ENCODE results near the gene ITSN1. TPM values are rescaled to one million over a fixed set of nuclear protein-coding genes. Genes with fewer than 3 reads are reported as not detected.

Gene ITSN1
- total RNA-seq, 1 experiment from 2014 or later = 42.6 TPM

GRCh38 chr21:33644383-33645074 lies 2.2 kb downstream of the ITSN1 start:
- no TSS peak for BruUV-seq (replicated peaks)
- CTCF ChIA-PET = interaction anchor here (0.6 to 1.5 kb wide), 5 partner anchors 9 to 283 kb away, joined by 3 to 6 read pairs (median 3); no protein-coding TSS in a partner anchor
- H3K36me3 Mint-ChIP-seq (ENCODE audit: insufficient read depth, unreplicated experiment) = peaks cover 10% of the 10 kb centered on the region
- intact Hi-C loops (cut with micrococcal nuclease) = loop anchor here (1.0 to 5.0 kb wide), 3 partner anchors 40 to 156 kb away; no protein-coding TSS in a partner anchor
- H3K9me3 Mint-ChIP-seq (ENCODE audit: unreplicated experiment) = no peaks in the 10 kb centered on the region
- peak overlapping the region; percentile 76 for H3K27ac Mint-ChIP-seq (ENCODE audit: low read depth, unreplicated experiment)
- TF ChIP-seq, protein P1, sequence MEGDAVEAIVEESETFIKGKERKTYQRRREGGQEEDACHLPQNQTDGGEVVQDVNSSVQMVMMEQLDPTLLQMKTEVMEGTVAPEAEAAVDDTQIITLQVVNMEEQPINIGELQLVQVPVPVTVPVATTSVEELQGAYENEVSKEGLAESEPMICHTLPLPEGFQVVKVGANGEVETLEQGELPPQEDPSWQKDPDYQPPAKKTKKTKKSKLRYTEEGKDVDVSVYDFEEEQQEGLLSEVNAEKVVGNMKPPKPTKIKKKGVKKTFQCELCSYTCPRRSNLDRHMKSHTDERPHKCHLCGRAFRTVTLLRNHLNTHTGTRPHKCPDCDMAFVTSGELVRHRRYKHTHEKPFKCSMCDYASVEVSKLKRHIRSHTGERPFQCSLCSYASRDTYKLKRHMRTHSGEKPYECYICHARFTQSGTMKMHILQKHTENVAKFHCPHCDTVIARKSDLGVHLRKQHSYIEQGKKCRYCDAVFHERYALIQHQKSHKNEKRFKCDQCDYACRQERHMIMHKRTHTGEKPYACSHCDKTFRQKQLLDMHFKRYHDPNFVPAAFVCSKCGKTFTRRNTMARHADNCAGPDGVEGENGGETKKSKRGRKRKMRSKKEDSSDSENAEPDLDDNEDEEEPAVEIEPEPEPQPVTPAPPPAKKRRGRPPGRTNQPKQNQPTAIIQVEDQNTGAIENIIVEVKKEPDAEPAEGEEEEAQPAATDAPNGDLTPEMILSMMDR (IDR thresholded peaks at IDR 0.05; ENCODE audit: unreplicated experiment) = no peak
- peak; percentile 60 for DNase-seq (ENCODE audit: unreplicated experiment)
- H3K27me3 Mint-ChIP-seq (ENCODE audit: insufficient read depth, unreplicated experiment) = no peaks in the 10 kb centered on the region
- peak overlapping the region; percentile 71 for H3K4me3 Mint-ChIP-seq (ENCODE audit: unreplicated experiment)
- POLR2A ChIA-PET = interaction anchor here (0.6 to 3.9 kb wide), 15 partner anchors 11 to 711 kb away, joined by 3 to 42 read pairs (median 3); no protein-coding TSS in a partner anchor
- H3K4me1 Mint-ChIP-seq (ENCODE audit: insufficient read depth, unreplicated experiment) = peaks cover 32% of the 10 kb centered on the region

DNA sequence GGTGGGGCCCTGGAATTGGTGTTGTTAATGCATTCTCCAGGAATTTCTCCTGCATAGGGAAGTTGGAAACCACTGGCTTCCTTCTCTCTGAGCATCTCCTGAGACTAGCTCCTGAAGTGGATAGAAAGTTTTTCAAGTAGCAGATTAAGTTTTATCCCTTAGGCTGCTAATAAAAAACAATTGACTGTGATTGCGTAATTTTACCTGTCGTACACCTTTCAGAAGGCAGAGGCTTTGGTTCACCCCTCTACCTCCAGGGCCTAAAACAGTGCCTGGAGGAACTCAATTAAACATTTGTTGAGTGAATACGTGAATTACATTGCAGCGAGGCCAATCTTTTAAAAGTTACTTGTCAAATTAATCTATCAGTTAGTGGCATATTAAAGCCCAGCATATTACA lies 3.4 kb downstream of the ITSN1 start:
- POLR2A ChIA-PET = interaction anchor here (0.8 to 3.9 kb wide), 5 partner anchors 10 to 269 kb away, joined by 3 to 42 read pairs (median 20); no protein-coding TSS in a partner anchor
- no TSS peak for BruUV-seq (replicated peaks)
- H3K27me3 Mint-ChIP-seq (ENCODE audit: insufficient read depth, unreplicated experiment) = no peaks in the 10 kb centered on the region
- DNase-seq (ENCODE audit: unreplicated experiment) = peak; percentile 30
- H3K9me3 Mint-ChIP-seq (ENCODE audit: unreplicated experiment) = no peaks in the 10 kb centered on the region
- H3K4me1 Mint-ChIP-seq (ENCODE audit: insufficient read depth, unreplicated experiment) = peaks cover 32% of the 10 kb centered on the region
- H3K4me3 Mint-ChIP-seq (ENCODE audit: unreplicated experiment) = no peak overlapping the region
- peaks cover 4% of the 10 kb centered on the region for H3K36me3 Mint-ChIP-seq (ENCODE audit: insufficient read depth, unreplicated experiment)
- no peak overlapping the region for H3K27ac Mint-ChIP-seq (ENCODE audit: low read depth, unreplicated experiment)
- intact Hi-C loops (cut with micrococcal nuclease) = loop anchor here (2.0 kb wide), 1 partner anchor 39 kb away; no protein-coding TSS in a partner anchor
- CTCF ChIA-PET = interaction anchor here (0.6 to 1.5 kb wide), 4 partner anchors 8 to 717 kb away, joined by 3 to 6 read pairs (median 4); no protein-coding TSS in a partner anchor
- TF ChIP-seq, protein P1 (IDR thresholded peaks at IDR 0.05; ENCODE audit: unreplicated experiment) = no peak

DNA sequence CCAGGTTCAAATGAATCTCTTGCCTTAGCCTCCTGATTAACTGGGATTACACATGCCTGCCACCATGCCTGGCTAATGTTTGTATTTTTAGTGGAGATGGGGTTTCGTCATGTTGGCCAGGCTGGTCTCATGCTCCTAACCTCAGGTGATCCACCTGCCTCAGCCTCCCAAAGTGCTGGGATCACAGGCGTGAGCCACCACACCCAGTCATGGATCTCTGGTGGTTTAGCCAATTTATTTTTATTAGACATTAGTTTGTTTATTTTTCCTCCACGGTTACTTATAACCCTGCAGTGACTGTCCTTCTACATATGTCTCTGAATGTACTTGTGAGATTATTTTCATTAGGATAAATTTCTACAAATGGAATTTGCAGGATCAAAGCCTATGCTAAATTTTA lies 5.3 kb downstream of the ITSN1 start:
- H3K27ac Mint-ChIP-seq (ENCODE audit: low read depth, unreplicated experiment) = no peak overlapping the region

GRCh38 chr21:33648555-33648954 lies 6.3 kb downstream of the ITSN1 start:
- intact Hi-C loops (cut with micrococcal nuclease) = no loop called here
- Mint-ChIP-seq H3K36me3 (ENCODE audit: insufficient read depth, unreplicated experiment) (no peaks in the 10 kb centered on the region), H3K4me1 (ENCODE audit: insufficient read depth, unreplicated experiment) (peaks cover 38% of the 10 kb centered on the region), H3K27me3 (ENCODE audit: insufficient read depth, unreplicated experiment) (no peaks in the 10 kb centered on the region), H3K4me3 (ENCODE audit: unreplicated experiment) (no peak overlapping the region), H3K27ac (ENCODE audit: low read depth, unreplicated experiment) (no peak overlapping the region), H3K9me3 (ENCODE audit: unreplicated experiment) (no peaks in the 10 kb centered on the region)
- ChIA-PET CTCF (no interaction called here), POLR2A (no interaction called here)
- no TSS peak for BruUV-seq (replicated peaks)
- TF ChIP-seq, protein P1 (IDR thresholded peaks at IDR 0.05; ENCODE audit: unreplicated experiment) = no peak
- no peak for DNase-seq (ENCODE audit: unreplicated experiment)

More for the DNA sequence above, 5.3 kb downstream of the ITSN1 start:
- Mint-ChIP-seq H3K9me3 (ENCODE audit: unreplicated experiment) (no peaks in the 10 kb centered on the region), H3K4me3 (ENCODE audit: unreplicated experiment) (no peak overlapping the region), H3K27me3 (ENCODE audit: insufficient read depth, unreplicated experiment) (no peaks in the 10 kb centered on the region), H3K36me3 (ENCODE audit: insufficient read depth, unreplicated experiment) (peaks cover under 1% of the 10 kb centered on the region), H3K4me1 (ENCODE audit: insufficient read depth, unreplicated experiment) (peaks cover 39% of the 10 kb centered on the region)
- ChIA-PET CTCF (no interaction called here), POLR2A (no interaction called here)
- intact Hi-C loops (cut with micrococcal nuclease) = no loop called here
- TF ChIP-seq, protein P1 (IDR thresholded peaks at IDR 0.05; ENCODE audit: unreplicated experiment) = no peak
- no peak for DNase-seq (ENCODE audit: unreplicated experiment)
- BruUV-seq (replicated peaks) = no TSS peak

All from MCF 10A (cell line).